Panc1 (cell line): Measurements from ENCODE around the gene CAMKK2. TPM values are rescaled to one million over a fixed set of nuclear protein-coding genes. Genes with fewer than 3 reads are reported as not detected.

Experiments used
- ATAC-seq: fragments of 200-7000 bp; cut with Tn5 transposase; 2 replicates; pipeline ENCODE4 v1.9.1; 2020; ENCODE audit warnings: mild to moderate bottlenecking, moderate library complexity
- BruUV-seq: library from RNA; stranded (reverse); fragments of 400-500 nt; replicated peaks from 2 replicates; lab custom pipeline; 2021; lab: Mats Ljungman, UMichigan
- CTCF ChIA-PET: fragments of 300-600 bp; sonication (Branson Sonifier 250); formaldehyde crosslinking; loops from one replicate; lab custom pipeline; 2022; ENCODE audit warnings: antibody characterized with exemption; lab: Charles Lee
- POLR2A ChIA-PET: fragments of 300-600 bp; sonication (Branson Sonifier 250); formaldehyde crosslinking; loops from one replicate; lab custom pipeline; 2022; ENCODE audit warnings: antibody characterized with exemption; lab: Charles Lee
- DNase-seq: peaks from one replicate; pipeline ENCODE4 v3.0.0-alpha.2; 2010; ENCODE audit warnings: low read depth, low spot score
- H3K27ac ChIP-seq: 2 replicates; pipeline ENCODE4 v1.5.1; 2011; ENCODE audit warnings: mild to moderate bottlenecking, low read length, inconsistent platforms
- H3K27me3 ChIP-seq: fragments of 200-500 bp; sonication (Bioruptor generic); 2 replicates; pipeline ENCODE4 v1.6.0; 2014; ENCODE audit warnings: low read length, inconsistent platforms; ENCODE audit not compliant: control insufficient read depth, insufficient read depth
- H3K36me3 ChIP-seq: fragments of 200-500 bp; sonication (Bioruptor generic); 2 replicates; pipeline ENCODE4 v1.5.1; 2014; ENCODE audit warnings: inconsistent platforms, mild to moderate bottlenecking, low read length, moderate library complexity; ENCODE audit not compliant: control insufficient read depth, insufficient read depth
- H3K4me1 ChIP-seq: 2 replicates; pipeline ENCODE4 v1.5.1; 2011; ENCODE audit warnings: inconsistent platforms, mild to moderate bottlenecking, low read length, moderate library complexity; ENCODE audit not compliant: control insufficient read depth, insufficient read depth
- H3K4me3 ChIP-seq, 2 experiments: 2 replicates each; pipeline ENCODE4 v1.5.1; 2011 to 2012; ENCODE audit warnings: low read depth in 2 of 2, low read length in 2 of 2, mild to moderate bottlenecking in 2 of 2, inconsistent platforms in 1 of 2, moderate library complexity in 1 of 2
- H3K9me3 ChIP-seq: fragments of 200-500 bp; sonication (Bioruptor generic); 2 replicates; pipeline ENCODE4 v1.5.1; 2014; ENCODE audit warnings: low read depth, mild to moderate bottlenecking, inconsistent platforms, low read length, moderate library complexity; ENCODE audit not compliant: control insufficient read depth, insufficient read depth
- POLR2AphosphoS5 ChIP-seq: IDR thresholded peaks from 2 replicates; pipeline ENCODE4 v1.6.1; 2012; ENCODE audit warnings: mild to moderate bottlenecking, low read depth, low read length, moderate library complexity
- SIN3A ChIP-seq: IDR thresholded peaks from 2 replicates; pipeline ENCODE4 v1.6.1; 2012; ENCODE audit warnings: low read depth, mild to moderate bottlenecking, low read length, moderate library complexity, borderline replicate concordance; ENCODE audit not compliant: insufficient read depth
- TCF7L2 ChIP-seq: IDR thresholded peaks from 2 replicates; pipeline ENCODE4 v1.6.1; 2011; ENCODE audit warnings: mild to moderate bottlenecking, low read depth, low read length, inconsistent platforms
- in situ Hi-C: cut with HindIII; loops from 2 replicates; pipeline ENCODE4 v1.10.0; 2016; ENCODE audit warnings: low sequenced_read_pairs, low pct_unique_long_range_greater_than_20kb
- intact Hi-C: fragments of 100-400 bp; cut with micrococcal nuclease; formaldehyde crosslinking; loops from one replicate; pipeline ENCODE4 v1.10.0; 2022; ENCODE audit not compliant: unreplicated experiment
- total RNA-seq: library from RNA; stranded (reverse); gene quantifications from one replicate; pipeline ENCODE4 v1.2.1, GENCODE V29; 2021; ENCODE audit not compliant: unreplicated experiment
- TF ChIP-seq, protein P1 (sequence below), 2 experiments: IDR thresholded peaks; 2 replicates each; pipeline ENCODE4 v1.6.1; 2011 to 2012; ENCODE audit warnings: low read depth in 2 of 2, control low read depth in 1 of 2, low read length in 1 of 2, mild to moderate bottlenecking in 1 of 2, moderate library complexity in 1 of 2; ENCODE audit not compliant: insufficient read depth in 1 of 2
- TF ChIP-seq, protein P2 (sequence below): fragments of 450-650 bp; IDR thresholded peaks from 2 replicates; pipeline ENCODE4 v1.5.1; 2017; ENCODE audit warnings: mild to moderate bottlenecking

The CAMKK2 gene
- total RNA-seq, 1 experiment from 2014 or later, result 37.8 TPM

DNA sequence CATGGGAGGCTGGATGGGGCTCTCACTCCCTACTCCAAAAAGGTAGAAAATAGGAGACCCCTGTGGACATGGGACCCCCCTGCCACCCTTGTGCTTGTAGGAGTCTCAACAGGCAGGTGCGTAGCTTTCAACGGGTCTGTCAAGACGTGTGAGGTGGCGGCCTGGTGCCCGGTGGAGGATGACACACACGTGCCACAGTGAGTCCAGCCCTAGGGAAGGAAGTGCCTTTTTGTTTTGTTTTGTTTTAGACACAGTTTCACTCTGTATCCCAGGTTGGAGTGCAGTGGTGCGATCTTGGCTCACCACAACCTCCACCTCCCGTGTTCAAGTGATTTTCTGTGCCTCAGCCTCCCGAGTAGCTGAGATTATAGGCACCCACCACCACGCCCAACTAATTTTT is 73.7 kb downstream of the CAMKK2 start:
- TF ChIP-seq SIN3A (no peak), POLR2AphosphoS5 (no peak), TCF7L2 (no peak)
- TF ChIP-seq, protein P1, sequence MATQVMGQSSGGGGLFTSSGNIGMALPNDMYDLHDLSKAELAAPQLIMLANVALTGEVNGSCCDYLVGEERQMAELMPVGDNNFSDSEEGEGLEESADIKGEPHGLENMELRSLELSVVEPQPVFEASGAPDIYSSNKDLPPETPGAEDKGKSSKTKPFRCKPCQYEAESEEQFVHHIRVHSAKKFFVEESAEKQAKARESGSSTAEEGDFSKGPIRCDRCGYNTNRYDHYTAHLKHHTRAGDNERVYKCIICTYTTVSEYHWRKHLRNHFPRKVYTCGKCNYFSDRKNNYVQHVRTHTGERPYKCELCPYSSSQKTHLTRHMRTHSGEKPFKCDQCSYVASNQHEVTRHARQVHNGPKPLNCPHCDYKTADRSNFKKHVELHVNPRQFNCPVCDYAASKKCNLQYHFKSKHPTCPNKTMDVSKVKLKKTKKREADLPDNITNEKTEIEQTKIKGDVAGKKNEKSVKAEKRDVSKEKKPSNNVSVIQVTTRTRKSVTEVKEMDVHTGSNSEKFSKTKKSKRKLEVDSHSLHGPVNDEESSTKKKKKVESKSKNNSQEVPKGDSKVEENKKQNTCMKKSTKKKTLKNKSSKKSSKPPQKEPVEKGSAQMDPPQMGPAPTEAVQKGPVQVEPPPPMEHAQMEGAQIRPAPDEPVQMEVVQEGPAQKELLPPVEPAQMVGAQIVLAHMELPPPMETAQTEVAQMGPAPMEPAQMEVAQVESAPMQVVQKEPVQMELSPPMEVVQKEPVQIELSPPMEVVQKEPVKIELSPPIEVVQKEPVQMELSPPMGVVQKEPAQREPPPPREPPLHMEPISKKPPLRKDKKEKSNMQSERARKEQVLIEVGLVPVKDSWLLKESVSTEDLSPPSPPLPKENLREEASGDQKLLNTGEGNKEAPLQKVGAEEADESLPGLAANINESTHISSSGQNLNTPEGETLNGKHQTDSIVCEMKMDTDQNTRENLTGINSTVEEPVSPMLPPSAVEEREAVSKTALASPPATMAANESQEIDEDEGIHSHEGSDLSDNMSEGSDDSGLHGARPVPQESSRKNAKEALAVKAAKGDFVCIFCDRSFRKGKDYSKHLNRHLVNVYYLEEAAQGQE (IDR thresholded peaks at IDR 0.05; ENCODE audit: insufficient read depth in 1 of 2, low read depth in 2 of 2, low read length in 1 of 2), result no peak
- TF ChIP-seq, protein P2, sequence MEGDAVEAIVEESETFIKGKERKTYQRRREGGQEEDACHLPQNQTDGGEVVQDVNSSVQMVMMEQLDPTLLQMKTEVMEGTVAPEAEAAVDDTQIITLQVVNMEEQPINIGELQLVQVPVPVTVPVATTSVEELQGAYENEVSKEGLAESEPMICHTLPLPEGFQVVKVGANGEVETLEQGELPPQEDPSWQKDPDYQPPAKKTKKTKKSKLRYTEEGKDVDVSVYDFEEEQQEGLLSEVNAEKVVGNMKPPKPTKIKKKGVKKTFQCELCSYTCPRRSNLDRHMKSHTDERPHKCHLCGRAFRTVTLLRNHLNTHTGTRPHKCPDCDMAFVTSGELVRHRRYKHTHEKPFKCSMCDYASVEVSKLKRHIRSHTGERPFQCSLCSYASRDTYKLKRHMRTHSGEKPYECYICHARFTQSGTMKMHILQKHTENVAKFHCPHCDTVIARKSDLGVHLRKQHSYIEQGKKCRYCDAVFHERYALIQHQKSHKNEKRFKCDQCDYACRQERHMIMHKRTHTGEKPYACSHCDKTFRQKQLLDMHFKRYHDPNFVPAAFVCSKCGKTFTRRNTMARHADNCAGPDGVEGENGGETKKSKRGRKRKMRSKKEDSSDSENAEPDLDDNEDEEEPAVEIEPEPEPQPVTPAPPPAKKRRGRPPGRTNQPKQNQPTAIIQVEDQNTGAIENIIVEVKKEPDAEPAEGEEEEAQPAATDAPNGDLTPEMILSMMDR, result no peak
- intact Hi-C loops (no loop called here), in situ Hi-C loops (no loop called here)
- no TSS peak for BruUV-seq
- no peak for DNase-seq
- ChIA-PET CTCF (no interaction called here), POLR2A (no interaction called here)
- no peak for ATAC-seq
- no peaks in the 10 kb centered on the region for H3K27me3 ChIP-seq
- H3K4me1 ChIP-seq, result no peaks in the 10 kb centered on the region
- H3K4me3 ChIP-seq, result no peak overlapping the region
- H3K9me3 ChIP-seq, result no peaks in the 10 kb centered on the region
- no peak overlapping the region for H3K27ac ChIP-seq
- no peaks in the 10 kb centered on the region for H3K36me3 ChIP-seq

DNA sequence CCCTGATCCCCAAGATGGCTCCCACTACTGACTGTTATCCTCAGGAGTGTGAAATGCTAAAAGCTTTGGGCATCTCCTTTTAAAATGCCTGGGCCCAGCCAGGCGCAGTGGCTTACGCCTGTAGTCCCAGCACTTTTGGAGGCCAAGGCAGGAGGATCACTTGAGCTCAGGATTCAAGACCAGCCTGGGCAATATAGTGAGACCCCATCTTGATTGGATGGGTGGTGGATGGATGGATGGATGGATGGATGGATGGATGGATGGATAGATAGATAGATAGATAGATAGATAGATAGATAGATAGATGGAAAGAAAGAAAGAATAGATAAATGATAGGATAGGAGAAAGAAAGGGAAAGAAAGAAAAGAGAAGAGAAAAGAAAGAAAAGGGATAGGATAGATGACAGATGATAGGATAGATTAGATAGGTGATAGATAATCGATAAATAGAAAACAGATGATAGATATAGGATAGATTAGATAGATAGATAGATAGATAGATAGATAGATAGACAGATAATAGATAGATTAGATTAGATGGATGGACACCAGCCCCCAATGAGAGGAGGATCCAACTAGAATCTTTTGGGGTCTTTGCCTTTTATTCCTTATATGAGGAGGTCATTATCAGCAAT is 77.0 kb downstream of the CAMKK2 start:
- ChIA-PET POLR2A (interaction anchor here (0.7 kb wide), 1 partner anchor 22 kb away, joined by 3 read pairs; no protein-coding TSS in a partner anchor), CTCF (no interaction called here)
- H3K27me3 ChIP-seq, result no peaks in the 10 kb centered on the region
- intact Hi-C loops (no loop called here), in situ Hi-C loops (no loop called here)
- 0 out of 2 replicates have a peak, but pooled peaks cover 3% of the 10 kb centered on the region for H3K4me1 ChIP-seq
- no TSS peak for BruUV-seq
- H3K4me3 ChIP-seq, result no peak overlapping the region
- H3K9me3 ChIP-seq, result no peaks in the 10 kb centered on the region
- no peak overlapping the region for H3K27ac ChIP-seq
- no peaks in the 10 kb centered on the region for H3K36me3 ChIP-seq
- TF ChIP-seq, protein P1 (IDR thresholded peaks at IDR 0.05; ENCODE audit: insufficient read depth in 1 of 2, low read depth in 2 of 2, low read length in 1 of 2), result no peak
- TF ChIP-seq POLR2AphosphoS5 (no peak), TCF7L2 (no peak), SIN3A (no peak)
- TF ChIP-seq, protein P2, result no peak
- DNase-seq (no peak), ATAC-seq (no peak)
